ENCODE results near the gene DEFB129.
"Not testable (repeated sequence)": the region's sequence is repeated elsewhere in the genome, so short reads cannot be mapped to it uniquely, and the experiment has no call there.

DEFB129 gene, protein sequence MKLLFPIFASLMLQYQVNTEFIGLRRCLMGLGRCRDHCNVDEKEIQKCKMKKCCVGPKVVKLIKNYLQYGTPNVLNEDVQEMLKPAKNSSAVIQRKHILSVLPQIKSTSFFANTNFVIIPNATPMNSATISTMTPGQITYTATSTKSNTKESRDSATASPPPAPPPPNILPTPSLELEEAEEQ

DNA sequence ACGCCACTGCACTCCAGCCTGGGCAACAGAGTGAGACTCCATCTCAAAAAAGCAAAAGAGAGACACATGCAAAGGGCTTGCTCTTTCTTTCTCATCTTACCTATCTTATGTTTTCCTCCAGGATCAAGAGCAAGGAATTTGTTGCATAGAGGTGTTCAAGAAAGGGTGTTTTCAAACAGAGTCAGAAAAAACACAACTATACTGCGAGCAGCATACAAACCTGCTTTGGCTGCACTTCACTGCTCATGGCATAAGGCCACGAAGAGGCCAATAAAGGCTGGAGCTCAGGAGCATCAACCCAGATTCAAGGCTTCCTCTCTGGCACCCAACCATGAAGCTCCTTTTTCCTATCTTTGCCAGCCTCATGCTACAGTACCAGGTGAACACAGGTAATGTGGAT, at the start of gene DEFB129:
DEFB129 (plus strand) TSS at position 301 of the 400 bp plus-strand sequence; CDS start at position 332, 31 bp downstream.
- no peaks in the 10 kb centered on the region for H3K36me3 Mint-ChIP-seq
- CTCF ChIA-PET, result interaction anchor here (1.1 to 1.9 kb wide), 5 partner anchors 8 to 104 kb away, joined by 3 to 8 read pairs (median 4); no protein-coding TSS in a partner anchor
- peaks cover 21% of the 10 kb centered on the region for H3K4me1 Mint-ChIP-seq
- H3K4me3 Mint-ChIP-seq, result no peak within 1 kb of the TSS
- peaks cover 3% of the 10 kb centered on the region for H3K9me3 Mint-ChIP-seq
- no peaks in the 10 kb centered on the region for H3K27me3 Mint-ChIP-seq
- H3K27ac Mint-ChIP-seq, result peak within 1 kb of the TSS; percentile 46
- no peak for DNase-seq

DNA sequence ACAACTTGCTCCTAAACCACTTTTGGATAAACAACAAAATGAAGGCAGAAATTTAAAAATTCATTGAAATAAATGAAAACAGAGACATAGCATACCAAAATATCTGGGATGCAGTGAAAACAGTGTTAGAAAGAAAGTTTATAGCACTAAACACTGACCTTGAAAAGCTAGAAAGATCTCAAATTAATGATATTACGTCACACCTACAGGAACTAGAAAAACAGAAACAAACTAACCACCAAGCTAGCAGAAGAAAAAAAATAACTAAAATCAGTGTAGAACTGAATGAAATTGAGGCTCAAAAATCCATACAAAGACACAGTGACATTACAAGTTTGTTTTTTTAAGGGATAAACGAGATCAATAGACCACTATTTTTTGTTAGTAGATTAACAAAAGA, 42.8 kb upstream of the DEFB129 start:
- H3K36me3 Mint-ChIP-seq, result no peaks in the 10 kb centered on the region
- H3K4me3 Mint-ChIP-seq, result no peak overlapping the region
- H3K4me1 Mint-ChIP-seq, result peaks cover 9% of the 10 kb centered on the region
- no peak overlapping the region for H3K27ac Mint-ChIP-seq
- DNase-seq, result no peak
- H3K9me3 Mint-ChIP-seq, result peaks cover 4% of the 10 kb centered on the region
- CTCF ChIA-PET, result no interaction called here
- H3K27me3 Mint-ChIP-seq, result peaks cover 39% of the 10 kb centered on the region

DNA sequence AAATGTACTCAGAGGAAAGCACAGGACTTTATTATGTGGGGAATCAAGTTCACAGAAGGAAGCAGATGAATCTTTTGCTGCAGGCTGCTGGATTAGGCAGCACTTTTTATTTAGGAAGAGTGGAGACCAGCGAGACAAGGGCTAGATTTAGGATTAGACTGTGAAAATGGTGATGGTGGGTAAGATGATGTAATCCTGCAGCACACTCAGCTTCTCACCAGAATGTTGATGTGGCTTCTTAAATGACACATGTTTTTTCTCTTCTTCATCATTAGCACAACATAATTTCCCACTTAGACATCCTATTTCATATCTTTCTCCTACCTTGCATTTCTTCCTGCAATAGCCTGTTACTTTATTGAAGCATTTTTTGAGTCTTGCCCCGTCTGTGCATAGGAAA, 39.3 kb upstream of the DEFB129 start:
- H3K27me3 Mint-ChIP-seq, result peaks cover 43% of the 10 kb centered on the region

DNA sequence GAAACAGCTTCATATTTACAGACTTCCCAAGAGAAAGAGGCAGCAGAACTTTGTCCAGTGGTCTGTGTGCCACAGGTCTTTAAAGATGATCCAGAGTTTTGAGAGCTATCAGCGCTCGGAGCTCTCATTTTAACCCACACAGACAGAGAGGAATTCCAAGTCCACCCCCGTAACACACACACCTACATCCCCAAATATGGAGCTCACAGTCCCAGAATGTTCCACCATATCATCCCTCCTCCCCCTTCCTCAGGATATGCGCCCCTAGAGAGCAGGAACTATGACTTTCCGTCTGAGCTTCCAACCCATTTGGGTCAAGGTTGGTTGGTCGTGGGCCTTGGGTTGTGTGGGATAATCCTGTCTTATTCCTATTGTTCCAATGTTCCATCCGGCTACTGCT, 37.4 kb upstream of the DEFB129 start, which contains the start of gene DEFB128:
DEFB128 (minus strand) TSS at position 101 of the 400 bp plus-strand sequence; CDS start at position 13, 88 bp downstream.
- Mint-ChIP-seq H3K27me3 (peaks cover 33% of the 10 kb centered on the region), H3K4me1 (peaks cover 2% of the 10 kb centered on the region), H3K9me3 (peaks cover 2% of the 10 kb centered on the region), H3K4me3 (no peak within 1 kb of the TSS), H3K27ac (no peak within 1 kb of the TSS), H3K36me3 (no peaks in the 10 kb centered on the region)
- CTCF ChIA-PET, result no interaction called here
- no peak for DNase-seq

More for the DNA sequence above, 39.3 kb upstream of the DEFB129 start:
- Mint-ChIP-seq H3K27ac (no peak overlapping the region), H3K9me3 (peaks cover 4% of the 10 kb centered on the region), H3K4me3 (no peak overlapping the region), H3K4me1 (peaks cover 9% of the 10 kb centered on the region), H3K36me3 (no peaks in the 10 kb centered on the region)
- CTCF ChIA-PET, result no interaction called here
- no peak for DNase-seq

DNA sequence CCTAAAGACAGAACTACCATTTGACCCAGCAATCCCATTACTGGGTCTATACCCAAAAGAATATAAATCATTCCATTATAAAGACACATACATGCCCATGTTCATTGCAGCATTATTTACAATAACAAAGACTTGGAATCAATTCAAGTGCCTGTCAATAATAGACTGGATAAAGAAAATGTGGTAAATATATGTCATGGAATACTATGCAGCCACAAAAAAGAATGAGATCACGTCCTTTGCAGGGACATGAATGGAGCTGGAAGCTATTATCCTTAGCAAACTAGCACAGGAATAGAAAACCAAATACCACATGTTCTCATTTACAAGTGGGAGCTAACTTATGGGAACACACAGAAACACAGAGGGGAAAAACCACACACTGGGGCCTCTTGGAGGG, 28.8 kb upstream of the DEFB129 start:
- H3K27ac Mint-ChIP-seq, result no peak overlapping the region

DNA sequence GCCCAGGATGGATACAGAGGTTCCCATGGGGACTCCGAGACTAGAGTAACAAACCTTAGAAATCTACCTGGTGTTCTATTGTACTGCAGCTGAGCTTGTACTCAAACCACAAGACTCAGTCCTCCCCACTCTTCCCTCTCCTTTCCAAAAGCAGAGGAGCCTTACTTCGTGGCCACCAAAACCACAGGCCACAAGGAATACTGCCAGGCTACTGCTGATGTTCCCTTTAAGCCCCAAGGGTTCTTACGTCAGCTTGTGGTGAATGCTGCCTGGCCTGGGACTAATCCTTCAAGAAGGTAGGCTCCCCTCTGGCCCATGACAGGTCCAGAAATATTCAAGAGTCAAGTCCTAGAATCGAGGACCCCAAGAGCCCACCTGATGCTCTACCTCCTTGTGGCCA, 27.1 kb upstream of the DEFB129 start:
- no peak overlapping the region for H3K27ac Mint-ChIP-seq
- CTCF ChIA-PET, result interaction anchor here (0.8 kb wide), 1 partner anchor 53 kb away, joined by 4 read pairs; no protein-coding TSS in a partner anchor
- H3K27me3 Mint-ChIP-seq, result peaks cover 8% of the 10 kb centered on the region
- no peaks in the 10 kb centered on the region for H3K9me3 Mint-ChIP-seq
- no peak overlapping the region for H3K4me3 Mint-ChIP-seq
- H3K36me3 Mint-ChIP-seq, result no peaks in the 10 kb centered on the region
- H3K4me1 Mint-ChIP-seq, result no peaks in the 10 kb centered on the region
- no peak for DNase-seq

More for the DNA sequence above, 28.8 kb upstream of the DEFB129 start:
- Mint-ChIP-seq H3K36me3 (no peaks in the 10 kb centered on the region), H3K9me3 (no peaks in the 10 kb centered on the region), H3K4me3 (no peak overlapping the region), H3K4me1 (no peaks in the 10 kb centered on the region), H3K27me3 (peaks cover 8% of the 10 kb centered on the region)
- CTCF ChIA-PET, result no interaction called here
- DNase-seq, result no peak

DNA sequence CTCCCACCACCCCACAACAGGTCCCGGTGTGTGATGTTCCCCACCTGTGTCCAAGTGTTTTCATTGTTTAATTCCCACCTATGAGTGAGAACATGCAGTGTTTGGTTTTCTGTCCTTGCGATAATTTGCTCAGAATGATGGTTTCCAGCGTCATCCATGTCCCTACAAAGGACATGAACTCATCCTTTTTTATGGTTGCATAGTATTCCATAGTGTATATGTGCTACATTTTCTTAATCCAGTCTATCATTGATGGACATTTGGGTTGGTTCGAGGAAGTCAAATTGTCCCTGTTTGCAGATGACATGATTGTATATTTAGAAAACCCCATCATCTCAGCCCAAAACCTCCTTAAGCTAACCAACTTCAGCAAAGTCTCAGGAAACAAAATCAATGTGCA, 23.4 kb upstream of the DEFB129 start:
- H3K9me3 Mint-ChIP-seq, H3K27me3 Mint-ChIP-seq, DNase-seq, CTCF ChIA-PET, H3K4me1 Mint-ChIP-seq, H3K36me3 Mint-ChIP-seq, H3K27ac Mint-ChIP-seq, H3K4me3 Mint-ChIP-seq: not testable (repeated sequence)

DNA sequence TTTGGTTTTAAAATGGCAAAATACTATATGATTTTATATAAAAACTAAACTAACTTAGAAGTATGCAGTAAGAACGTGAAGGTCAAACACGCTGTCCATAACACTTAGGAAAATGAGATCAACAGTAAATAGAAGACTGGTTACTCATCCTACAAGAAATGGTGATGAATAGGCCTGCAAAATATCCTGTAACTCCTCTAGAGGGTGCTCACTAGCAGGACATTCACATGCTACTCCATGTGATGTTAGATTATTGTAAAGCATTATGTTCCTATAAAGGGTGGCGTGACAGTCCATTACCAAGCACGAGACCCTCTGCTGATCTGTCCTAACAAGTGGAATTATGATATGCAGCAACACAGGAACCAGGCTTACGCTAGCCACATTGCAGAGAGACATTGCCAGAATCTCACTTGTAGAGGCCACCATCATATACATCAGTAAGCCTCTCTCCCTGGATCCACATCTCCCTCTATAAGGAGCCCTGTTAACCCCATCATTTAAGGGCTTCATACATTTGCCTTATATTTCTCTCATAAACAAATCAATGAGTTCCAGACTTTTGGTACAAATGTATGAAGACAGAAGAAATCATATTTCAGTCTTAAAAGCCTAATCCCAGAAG, 18.0 kb upstream of the DEFB129 start:
- no peaks in the 10 kb centered on the region for H3K36me3 Mint-ChIP-seq
- peaks cover 7% of the 10 kb centered on the region for H3K27me3 Mint-ChIP-seq
- H3K4me3 Mint-ChIP-seq, result no peak overlapping the region
- H3K4me1 Mint-ChIP-seq, result no peaks in the 10 kb centered on the region
- no peak overlapping the region for H3K27ac Mint-ChIP-seq
- H3K9me3 Mint-ChIP-seq, result no peaks in the 10 kb centered on the region
- DNase-seq, result peak; percentile 38
- CTCF ChIA-PET, result interaction anchor here (0.9 to 2.8 kb wide), 4 partner anchors 13 to 122 kb away, joined by 3 to 35 read pairs (median 19); no protein-coding TSS in a partner anchor

DNA sequence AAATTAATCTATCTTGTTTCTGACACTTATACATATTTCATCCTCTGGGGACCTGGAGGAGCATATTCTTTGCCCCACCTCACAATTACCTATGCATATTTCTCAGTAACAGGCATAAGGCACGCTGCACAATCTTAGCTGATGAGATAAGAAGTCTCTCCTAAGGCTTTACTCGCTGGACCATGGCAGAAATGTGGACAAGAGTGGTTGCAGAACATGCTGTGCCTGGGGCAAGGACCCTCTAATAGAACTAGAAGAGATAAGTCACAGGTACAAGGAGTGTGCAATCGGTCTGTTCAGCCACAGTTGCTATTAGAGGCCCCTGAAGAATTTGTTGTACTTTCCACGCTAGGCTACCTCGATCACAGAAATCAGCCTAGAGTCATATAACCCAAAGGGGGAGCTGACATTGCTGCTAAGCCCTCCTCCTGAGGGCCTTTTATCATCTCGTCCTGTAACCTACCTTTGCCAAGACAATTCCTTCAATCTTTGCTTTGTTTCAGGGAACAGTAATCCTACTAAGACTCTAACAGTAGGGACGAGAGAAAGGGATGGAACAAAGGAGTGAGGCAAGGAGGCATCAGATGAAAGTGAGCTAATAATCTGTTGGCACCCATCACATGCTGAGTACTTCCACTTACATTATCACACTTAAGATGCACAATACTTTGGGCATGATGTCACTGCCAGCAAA, 16.1 kb upstream of the DEFB129 start:
- H3K4me3 Mint-ChIP-seq, result no peak overlapping the region
- H3K36me3 Mint-ChIP-seq, result no peaks in the 10 kb centered on the region
- H3K27me3 Mint-ChIP-seq, result peaks cover 7% of the 10 kb centered on the region
- no peak overlapping the region for H3K27ac Mint-ChIP-seq
- no peak for DNase-seq
- H3K4me1 Mint-ChIP-seq, result no peaks in the 10 kb centered on the region
- no peaks in the 10 kb centered on the region for H3K9me3 Mint-ChIP-seq
- CTCF ChIA-PET, result interaction anchor here (1.1 to 2.5 kb wide), 6 partner anchors 8 to 120 kb away, joined by 3 to 29 read pairs (median 3); partner anchors contain the start of gene DEFB132

DNA sequence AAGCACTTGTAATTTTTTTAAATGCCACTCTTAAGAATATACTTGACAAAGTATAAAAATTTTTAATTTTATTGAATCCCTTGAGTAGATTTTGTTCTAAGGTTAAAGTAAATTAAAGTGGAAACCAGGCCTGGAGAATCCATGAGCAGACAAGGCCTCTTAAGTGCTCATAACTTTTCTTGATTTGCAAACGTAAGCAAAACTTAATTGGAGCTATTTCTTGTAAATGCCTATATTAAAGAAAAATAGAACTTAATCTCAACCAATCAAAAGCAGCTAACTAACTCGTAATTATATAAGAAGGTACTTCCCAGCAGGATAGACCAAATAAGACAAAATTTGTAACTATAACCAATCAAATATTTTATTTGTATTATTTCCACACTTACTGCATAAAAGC, 12.7 kb upstream of the DEFB129 start:
- Mint-ChIP-seq H3K4me1 (no peaks in the 10 kb centered on the region), H3K27ac (no peak overlapping the region), H3K27me3 (peaks cover 14% of the 10 kb centered on the region), H3K9me3 (no peaks in the 10 kb centered on the region), H3K4me3 (no peak overlapping the region), H3K36me3 (no peaks in the 10 kb centered on the region)
- DNase-seq, result no peak
- CTCF ChIA-PET, result interaction anchor here (1.0 to 2.0 kb wide), 3 partner anchors 49 to 116 kb away, joined by 3 to 8 read pairs (median 6); no protein-coding TSS in a partner anchor

DNA sequence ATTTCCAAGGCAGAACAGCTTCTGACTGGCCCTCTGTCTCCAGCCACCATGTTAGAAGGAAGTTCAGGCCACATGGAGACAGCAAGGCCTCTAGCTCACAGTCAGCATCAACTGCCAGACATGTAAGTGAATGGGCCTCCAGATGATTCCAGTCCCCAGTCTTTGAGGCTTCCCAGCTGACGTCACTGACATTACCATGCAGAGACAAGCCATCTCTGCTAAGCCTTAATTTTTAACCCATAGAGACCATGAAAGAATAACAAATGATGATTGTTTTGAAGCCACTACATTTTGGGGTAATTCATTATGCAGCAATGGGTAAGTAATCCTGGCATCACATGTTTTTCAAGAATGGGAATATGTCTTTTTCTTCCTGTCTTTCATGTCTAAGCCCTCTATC, 11.3 kb upstream of the DEFB129 start:
- H3K4me1 Mint-ChIP-seq, result no peaks in the 10 kb centered on the region
- DNase-seq, result no peak
- CTCF ChIA-PET, result interaction anchor here (1.1 to 2.0 kb wide), 3 partner anchors 10 to 115 kb away, joined by 4 to 8 read pairs (median 6); no protein-coding TSS in a partner anchor
- no peak overlapping the region for H3K4me3 Mint-ChIP-seq
- no peaks in the 10 kb centered on the region for H3K9me3 Mint-ChIP-seq
- no peaks in the 10 kb centered on the region for H3K36me3 Mint-ChIP-seq
- peaks cover 16% of the 10 kb centered on the region for H3K27me3 Mint-ChIP-seq
- no peak overlapping the region for H3K27ac Mint-ChIP-seq

DNA sequence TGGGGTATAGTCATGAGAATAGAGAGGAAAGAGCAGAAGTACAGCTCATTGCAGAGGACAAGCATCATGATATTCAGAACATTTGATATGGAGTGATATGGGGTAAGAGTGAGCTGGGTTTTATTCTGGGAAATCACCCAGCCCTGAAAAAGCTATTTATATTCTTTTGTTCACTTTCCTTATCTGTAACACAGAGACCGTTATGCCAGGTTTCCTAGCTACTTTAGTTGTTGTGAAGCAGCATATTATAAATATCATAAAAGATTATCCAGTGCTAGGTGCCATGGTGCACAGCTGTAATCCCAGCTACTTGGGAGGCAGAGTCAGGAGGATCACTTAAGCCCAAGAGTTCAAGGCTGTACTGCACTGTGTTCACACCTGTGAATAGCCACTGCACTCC, 9.8 kb upstream of the DEFB129 start:
- H3K36me3 Mint-ChIP-seq, result no peaks in the 10 kb centered on the region

DNA sequence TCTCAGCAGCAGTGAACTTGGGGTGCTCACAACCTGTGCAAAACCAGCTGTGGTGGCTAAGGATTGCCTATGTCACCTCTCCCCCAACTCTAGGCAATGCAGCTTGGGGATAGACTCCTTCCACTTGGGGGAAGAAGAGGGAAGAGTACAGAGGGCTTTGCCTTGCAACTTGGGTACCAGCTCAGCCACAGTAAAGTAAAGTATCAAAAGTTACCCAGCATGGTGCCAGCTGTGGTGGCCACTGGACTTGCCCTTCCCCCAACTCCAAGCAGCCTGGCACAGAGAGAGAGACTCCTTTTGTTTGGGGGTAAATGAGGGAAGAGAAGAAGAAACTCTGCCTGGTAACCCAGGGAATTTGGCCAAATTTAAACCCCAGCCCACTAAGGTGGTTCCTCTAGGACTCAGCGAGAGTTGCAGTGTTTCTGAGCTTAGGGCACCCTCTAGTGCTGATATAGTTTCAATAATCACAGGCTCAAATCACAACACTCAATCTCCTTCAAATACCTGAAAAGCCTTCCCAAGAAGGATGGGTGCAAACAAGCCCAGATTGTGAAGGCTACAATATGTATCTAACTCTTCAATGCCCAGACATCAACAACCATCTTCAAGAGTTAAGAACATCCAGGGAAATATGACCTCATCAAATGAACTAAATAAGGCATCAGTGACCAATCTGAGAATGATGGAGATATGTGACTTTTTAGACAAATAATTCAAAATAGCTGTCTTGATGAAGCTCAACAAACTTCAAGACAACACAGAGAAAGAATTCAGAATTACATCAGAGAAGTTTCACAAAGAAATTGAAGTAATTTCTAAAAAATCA, 7.6 kb upstream of the DEFB129 start:
- no peaks in the 10 kb centered on the region for H3K4me1 Mint-ChIP-seq
- H3K27me3 Mint-ChIP-seq, result peaks cover 9% of the 10 kb centered on the region
- H3K9me3 Mint-ChIP-seq, result no peaks in the 10 kb centered on the region
- H3K36me3 Mint-ChIP-seq, result no peaks in the 10 kb centered on the region
- no peak overlapping the region for H3K4me3 Mint-ChIP-seq
- no peak for DNase-seq
- CTCF ChIA-PET, result interaction anchor here (0.7 to 1.6 kb wide), 5 partner anchors 8 to 111 kb away, joined by 3 to 8 read pairs (median 3); partner anchors contain the start of gene DEFB129
- H3K27ac Mint-ChIP-seq, result no peak overlapping the region

More for the DNA sequence above, 9.8 kb upstream of the DEFB129 start:
- H3K27ac Mint-ChIP-seq, result no peak overlapping the region
- peaks cover 16% of the 10 kb centered on the region for H3K27me3 Mint-ChIP-seq
- no peak overlapping the region for H3K4me3 Mint-ChIP-seq
- CTCF ChIA-PET, result interaction anchor here (0.6 to 1.4 kb wide), 4 partner anchors 10 to 261 kb away, joined by 3 to 4 read pairs (median 3); partner anchors contain the start of gene DEFB129
- no peaks in the 10 kb centered on the region for H3K4me1 Mint-ChIP-seq
- no peaks in the 10 kb centered on the region for H3K9me3 Mint-ChIP-seq
- no peak for DNase-seq
